Activated CD4-positive, alpha-beta memory T cell treated with anti-CD3 and anti-CD28 coated beads, Interleukin-2, amount 10 ng/mL, durations not matched to agents 7 days and 5 days (primary cell): ENCODE results near the gene VEGFD. TPM values are rescaled to one million over a fixed set of nuclear protein-coding genes. Genes with fewer than 3 reads are reported as not detected.

ENCODE experiments used
- CTCF ChIA-PET: fragments of 350-600 bp; sonication (Branson Sonifier 250); formaldehyde crosslinking; loops from one replicate; lab custom pipeline; 2021; ENCODE audit warnings: antibody characterized with exemption, inconsistent platforms; lab: Charles Lee
- POLR2A ChIA-PET: fragments of 350-600 bp; sonication (Branson Sonifier 250); formaldehyde crosslinking; loops from one replicate; lab custom pipeline; 2021; ENCODE audit warnings: antibody characterized with exemption; lab: Charles Lee
- DNase-seq: peaks from one replicate; pipeline ENCODE4 v3.0.0-alpha.2; 2020
- H3K27ac Mint-ChIP-seq: one replicate; pipeline ENCODE4 v1.8.0; 2021; ENCODE audit warnings: mild to moderate bottlenecking, mixed read lengths
- H3K27me3 Mint-ChIP-seq: one replicate; pipeline ENCODE4 v1.8.0; 2021; ENCODE audit warnings: mixed read lengths
- H3K36me3 Mint-ChIP-seq: one replicate; pipeline ENCODE4 v1.8.0; 2021; ENCODE audit warnings: low read depth, mixed read lengths
- H3K4me1 Mint-ChIP-seq: one replicate; pipeline ENCODE4 v1.8.0; 2021; ENCODE audit warnings: mixed read lengths
- H3K4me3 Mint-ChIP-seq: one replicate; pipeline ENCODE4 v1.8.0; 2021; ENCODE audit warnings: mild to moderate bottlenecking, mixed read lengths
- H3K9me3 Mint-ChIP-seq: one replicate; pipeline ENCODE4 v1.8.0; 2021; ENCODE audit warnings: mixed read lengths
- total RNA-seq, 2 experiments: library from RNA; stranded (reverse); gene quantifications; one replicate each; pipeline ENCODE4 v1.2.3, GENCODE V29; 2021

Gene VEGFD
- total RNA-seq, 2 experiments from 2014 or later: 0.10 TPM; not detected in 1

GRCh38 chrX:15349046-15349445, 35.2 kb downstream of the VEGFD start:
- ChIA-PET CTCF (interaction anchor here (1.0 to 3.9 kb wide), 5 partner anchors 9 to 144 kb away, joined by 3 to 22 read pairs (median 4); partner anchors contain the start of gene PIR), POLR2A (no interaction called here)
- Mint-ChIP-seq H3K27ac (no peak overlapping the region), H3K27me3 (peaks cover 8% of the 10 kb centered on the region), H3K4me3 (no peak overlapping the region), H3K4me1 (no peaks in the 10 kb centered on the region), H3K9me3 (no peaks in the 10 kb centered on the region), H3K36me3 (no peaks in the 10 kb centered on the region)
- peak; percentile 16 for DNase-seq

GRCh38 chrX:15345976-15346375, 38.2 kb downstream of the VEGFD start:
- Mint-ChIP-seq H3K27me3 (peaks cover 13% of the 10 kb centered on the region), H3K36me3 (no peaks in the 10 kb centered on the region), H3K9me3 (no peaks in the 10 kb centered on the region), H3K27ac (no peak overlapping the region), H3K4me3 (no peak overlapping the region), H3K4me1 (no peaks in the 10 kb centered on the region)
- ChIA-PET POLR2A (no interaction called here), CTCF (interaction anchor here (0.8 to 3.9 kb wide), 2 partner anchors 8 to 122 kb away, joined by 3 to 22 read pairs; no protein-coding TSS in a partner anchor)
- DNase-seq: no peak

- H3K4me1 Mint-ChIP-seq: no peaks in the 10 kb centered on the region
- CTCF ChIA-PET: no interaction called here
- H3K9me3 Mint-ChIP-seq: no peaks in the 10 kb centered on the region
- POLR2A ChIA-PET: no interaction called here
- no peak overlapping the region for H3K27ac Mint-ChIP-seq
- peaks cover 19% of the 10 kb centered on the region for H3K27me3 Mint-ChIP-seq
- no peak for DNase-seq
- no peaks in the 10 kb centered on the region for H3K36me3 Mint-ChIP-seq
- no peak overlapping the region for H3K4me3 Mint-ChIP-seq
Observed at GRCh38 chrX:15344106-15344505, 40.1 kb downstream of the VEGFD start.

- Mint-ChIP-seq H3K27me3 (peaks cover 16% of the 10 kb centered on the region), H3K4me1 (no peaks in the 10 kb centered on the region), H3K27ac (no peak overlapping the region), H3K4me3 (no peak overlapping the region), H3K36me3 (no peaks in the 10 kb centered on the region), H3K9me3 (no peaks in the 10 kb centered on the region)
- no peak for DNase-seq
- ChIA-PET POLR2A (no interaction called here), CTCF (interaction anchor here (1.6 kb wide), 1 partner anchor 10 kb away, joined by 3 read pairs; no protein-coding TSS in a partner anchor)
Observed at GRCh38 chrX:15343075-15343476, 41.1 kb downstream of the VEGFD start.

DNA sequence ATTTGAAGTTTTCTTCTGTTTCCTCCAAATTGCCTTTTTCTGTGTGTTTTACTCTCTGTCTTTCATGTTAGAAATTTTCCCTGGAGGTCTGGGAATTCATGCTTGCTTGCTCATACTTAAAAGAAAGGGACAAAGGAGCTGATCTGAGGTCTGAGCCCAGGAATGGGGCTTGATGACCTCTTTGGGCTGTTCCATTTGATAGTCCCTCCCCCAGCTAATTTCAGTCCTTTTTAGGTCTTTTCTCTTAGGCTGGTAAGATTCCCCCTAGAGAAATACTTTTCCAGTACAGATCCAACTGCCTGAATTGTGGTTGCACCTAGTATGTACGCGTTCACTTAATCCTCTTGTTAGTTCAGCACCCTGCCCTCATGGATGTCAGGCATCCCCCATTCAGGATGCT, 43.3 kb downstream of the VEGFD start:
- Mint-ChIP-seq H3K9me3 (no peaks in the 10 kb centered on the region), H3K4me3 (no peak overlapping the region), H3K36me3 (no peaks in the 10 kb centered on the region), H3K27me3 (peaks cover 21% of the 10 kb centered on the region), H3K4me1 (peaks cover 9% of the 10 kb centered on the region), H3K27ac (no peak overlapping the region)
- DNase-seq: no peak
- POLR2A ChIA-PET: no interaction called here
- CTCF ChIA-PET: no interaction called here

DNA sequence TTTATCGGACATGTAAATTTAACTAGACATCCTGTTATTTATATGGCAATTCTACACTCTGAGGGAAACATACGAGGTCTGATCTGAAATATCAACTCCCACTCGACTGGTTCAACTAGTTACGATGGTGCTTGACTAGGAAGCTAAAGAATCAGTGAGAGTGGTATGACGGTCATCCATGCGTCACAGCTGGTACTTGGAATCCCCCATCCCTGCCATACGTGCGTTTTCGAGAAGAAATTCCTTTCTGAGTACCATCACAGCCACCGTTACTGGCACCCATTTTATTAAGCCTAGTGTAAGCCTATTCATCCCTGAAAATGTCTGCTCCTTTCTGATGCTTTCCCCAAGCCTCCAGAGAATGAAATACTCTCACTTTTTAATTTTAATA, 48.2 kb downstream of the VEGFD start:
- Mint-ChIP-seq H3K9me3 (no peaks in the 10 kb centered on the region), H3K4me1 (peaks cover 25% of the 10 kb centered on the region), H3K27me3 (peaks cover 15% of the 10 kb centered on the region), H3K4me3 (peak overlapping the region; percentile 92), H3K27ac (peak overlapping the region; percentile 92), H3K36me3 (peaks cover 11% of the 10 kb centered on the region)
- peak; percentile 39 for DNase-seq
- ChIA-PET POLR2A (interaction anchor here (0.6 to 1.0 kb wide), 3 partner anchors 10 to 839 kb away, joined by 3 read pairs; partner anchors contain the start of gene ZRSR2), CTCF (interaction anchor here (1.0 kb wide), 1 partner anchor 36 kb away, joined by 3 read pairs; no protein-coding TSS in a partner anchor)

DNA sequence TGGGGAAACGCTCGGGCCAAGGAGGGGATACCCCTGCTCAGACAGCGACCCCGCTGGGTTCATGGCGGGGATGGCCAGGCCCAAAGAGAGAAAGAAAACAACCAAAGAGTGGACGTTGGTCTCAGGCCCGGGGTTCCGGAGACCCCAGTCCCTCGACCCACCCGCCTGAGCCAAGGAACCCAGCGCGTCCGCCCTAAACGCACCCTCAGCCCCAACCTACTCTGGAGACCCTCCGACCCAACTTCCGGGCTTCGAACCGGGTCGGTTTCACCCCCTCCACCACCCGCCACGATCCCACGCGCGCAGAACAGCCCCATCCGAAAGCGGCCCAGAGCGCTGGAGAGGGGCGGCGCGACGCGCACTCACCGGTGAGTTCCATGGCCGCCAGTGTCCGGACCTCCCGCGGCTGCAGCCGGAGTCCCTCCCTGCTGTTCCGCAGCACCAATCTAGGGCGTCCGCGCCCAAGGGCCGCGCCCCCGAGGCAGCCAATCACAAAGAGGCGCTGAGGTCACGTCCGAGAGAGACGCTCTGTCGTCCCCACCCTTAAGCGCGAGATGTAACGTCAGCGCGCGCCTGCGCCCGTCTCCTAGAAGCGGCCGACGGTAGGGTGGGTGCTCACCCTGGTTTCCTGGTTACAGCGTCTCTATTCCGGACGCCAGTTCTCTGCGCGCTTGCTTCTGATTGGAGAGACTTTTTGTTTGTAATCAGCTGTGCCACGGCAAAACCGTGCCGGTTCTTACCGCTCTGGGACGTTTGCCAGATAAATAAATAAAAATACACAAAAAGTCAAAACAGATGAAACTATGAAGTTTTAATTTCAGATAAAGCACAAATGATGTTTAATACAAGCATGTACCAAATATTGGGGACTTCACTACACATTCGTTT, 48.8 kb downstream of the VEGFD start, which contains the start of gene PIGA:
Gene PIGA, minus strand, starts transcription at position 389 of the 888 bp plus-strand sequence. CDS start 3,593 bp downstream, outside the sequence.
- Mint-ChIP-seq H3K4me1 (peaks cover 25% of the 10 kb centered on the region), H3K4me3 (peak within 1 kb of the TSS; percentile 92), H3K36me3 (peaks cover 11% of the 10 kb centered on the region), H3K27me3 (peaks cover 11% of the 10 kb centered on the region), H3K27ac (peak within 1 kb of the TSS; percentile 92), H3K9me3 (no peaks in the 10 kb centered on the region)
- CTCF ChIA-PET: interaction anchor here (0.7 to 1.0 kb wide), 2 partner anchors 35 to 36 kb away, joined by 3 read pairs; no protein-coding TSS in a partner anchor
- DNase-seq: peak; percentile 93
- POLR2A ChIA-PET: interaction anchor here (0.6 to 1.4 kb wide), 7 partner anchors 9 to 838 kb away, joined by 3 to 5 read pairs (median 3); partner anchors contain the start of gene ZRSR2

- peak overlapping the region; percentile 92 for H3K27ac Mint-ChIP-seq
- H3K4me3 Mint-ChIP-seq: peak overlapping the region; percentile 92
- peaks cover 25% of the 10 kb centered on the region for H3K4me1 Mint-ChIP-seq
- no peaks in the 10 kb centered on the region for H3K9me3 Mint-ChIP-seq
- H3K27me3 Mint-ChIP-seq: peaks cover 9% of the 10 kb centered on the region
- ChIA-PET POLR2A (interaction anchor here (0.9 to 1.4 kb wide), 4 partner anchors 32 to 455 kb away, joined by 3 to 5 read pairs (median 4); partner anchors contain the start of gene ZRSR2), CTCF (interaction anchor here (0.7 kb wide), 1 partner anchor 35 kb away, joined by 3 read pairs; no protein-coding TSS in a partner anchor)
- peaks cover 14% of the 10 kb centered on the region for H3K36me3 Mint-ChIP-seq
- peak; percentile 40 for DNase-seq
Observed at GRCh38 chrX:15334561-15334960, 49.7 kb downstream of the VEGFD start.

- DNase-seq: no peak
- ChIA-PET CTCF (no interaction called here), POLR2A (no interaction called here)
- peaks cover 11% of the 10 kb centered on the region for H3K4me1 Mint-ChIP-seq
- peaks cover 32% of the 10 kb centered on the region for H3K36me3 Mint-ChIP-seq
- no peak overlapping the region for H3K4me3 Mint-ChIP-seq
- H3K9me3 Mint-ChIP-seq: no peaks in the 10 kb centered on the region
- no peaks in the 10 kb centered on the region for H3K27me3 Mint-ChIP-seq
- H3K27ac Mint-ChIP-seq: no peak overlapping the region
Observed at GRCh38 chrX:15328821-15329220, 55.4 kb downstream of the VEGFD start.

DNA sequence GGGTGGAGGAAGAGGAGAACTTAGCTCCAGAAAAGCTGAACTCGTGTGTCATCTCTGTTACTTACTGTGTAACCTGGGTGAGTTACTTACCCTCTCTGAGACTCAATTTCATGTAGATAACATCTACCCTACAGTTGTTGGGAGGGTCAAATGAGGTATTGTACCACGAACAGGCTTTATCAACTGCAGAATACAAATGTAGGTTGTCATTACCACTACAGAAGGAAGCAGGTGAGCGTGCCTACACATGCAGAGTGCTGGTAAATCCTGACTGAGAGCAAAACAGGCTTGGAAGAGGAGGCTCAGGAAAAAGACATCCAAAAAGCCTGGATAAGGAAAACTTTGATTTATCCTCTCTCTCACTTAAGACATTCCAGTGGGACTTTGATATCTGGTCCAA, 56.1 kb downstream of the VEGFD start:
- ChIA-PET CTCF (no interaction called here), POLR2A (no interaction called here)
- Mint-ChIP-seq H3K27me3 (no peaks in the 10 kb centered on the region), H3K4me3 (no peak overlapping the region), H3K9me3 (no peaks in the 10 kb centered on the region), H3K36me3 (peaks cover 37% of the 10 kb centered on the region), H3K27ac (no peak overlapping the region), H3K4me1 (peaks cover 9% of the 10 kb centered on the region)
- no peak for DNase-seq

- POLR2A ChIA-PET: no interaction called here
- Mint-ChIP-seq H3K9me3 (no peaks in the 10 kb centered on the region), H3K4me3 (no peak overlapping the region), H3K27ac (no peak overlapping the region), H3K36me3 (peaks cover 43% of the 10 kb centered on the region), H3K27me3 (no peaks in the 10 kb centered on the region), H3K4me1 (no peaks in the 10 kb centered on the region)
- no peak for DNase-seq
- CTCF ChIA-PET: no interaction called here
Observed at GRCh38 chrX:15322472-15322871, 61.7 kb downstream of the VEGFD start.

DNA sequence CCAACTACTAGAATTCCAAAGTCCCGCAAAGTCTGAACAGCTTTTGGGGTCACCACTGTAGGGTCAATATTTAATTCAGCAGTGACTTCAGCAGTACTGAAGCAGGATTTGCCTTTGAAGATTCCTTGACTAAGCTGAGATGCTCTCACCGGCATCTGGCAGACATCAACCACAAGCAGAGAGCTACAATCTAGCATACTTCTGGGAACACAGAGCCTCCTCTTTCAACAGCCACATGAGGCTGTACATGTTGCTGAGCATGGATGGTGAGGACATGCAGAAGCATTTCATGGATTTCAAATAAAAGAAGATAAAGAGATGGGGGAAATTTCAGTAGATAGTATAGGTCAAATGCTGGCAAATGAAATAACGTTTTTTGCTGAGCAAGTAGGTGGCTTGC, 62.1 kb downstream of the VEGFD start:
- no peaks in the 10 kb centered on the region for H3K4me1 Mint-ChIP-seq
- CTCF ChIA-PET: no interaction called here

DNA sequence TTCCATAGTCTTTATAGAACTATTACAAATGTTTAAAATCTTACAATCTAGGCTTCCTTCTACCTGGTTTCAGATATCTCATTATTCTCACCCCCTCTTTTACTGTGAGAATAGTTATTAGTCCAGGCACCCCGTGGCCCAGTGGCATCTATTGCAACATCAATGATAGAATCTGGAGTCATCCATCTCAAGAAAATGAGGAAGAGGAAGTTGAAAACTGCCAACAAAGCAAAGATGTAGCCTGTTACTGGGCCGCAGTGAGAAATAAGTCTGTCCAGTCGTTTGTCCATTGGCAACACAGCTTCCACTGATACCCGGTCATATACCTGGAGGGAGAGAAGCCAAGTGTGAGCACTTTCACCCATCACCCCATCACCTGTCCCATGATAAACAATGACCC, 62.8 kb downstream of the VEGFD start:
- H3K27me3 Mint-ChIP-seq: no peaks in the 10 kb centered on the region
- no peak for DNase-seq
- ChIA-PET CTCF (no interaction called here), POLR2A (no interaction called here)
- H3K4me3 Mint-ChIP-seq: no peak overlapping the region
- peaks cover 42% of the 10 kb centered on the region for H3K36me3 Mint-ChIP-seq
- H3K9me3 Mint-ChIP-seq: no peaks in the 10 kb centered on the region
- H3K4me1 Mint-ChIP-seq: no peaks in the 10 kb centered on the region
- H3K27ac Mint-ChIP-seq: no peak overlapping the region

More for the DNA sequence above, 62.1 kb downstream of the VEGFD start:
- DNase-seq: no peak
- Mint-ChIP-seq H3K27ac (no peak overlapping the region), H3K36me3 (peaks cover 42% of the 10 kb centered on the region), H3K9me3 (no peaks in the 10 kb centered on the region), H3K4me3 (no peak overlapping the region), H3K27me3 (no peaks in the 10 kb centered on the region)
- POLR2A ChIA-PET: no interaction called here
